ENCODE results near the gene DOCK2. TPM values are rescaled to one million over a fixed set of nuclear protein-coding genes. Genes with fewer than 3 reads are reported as not detected.

Gene DOCK2
- total RNA-seq, 2 donors from 2014 or later: 4.9 to 13.3 TPM

GRCh38 chr5:169867347-169867746 is 230.3 kb downstream of the DOCK2 start:
- DNase-seq (no peak), ATAC-seq (no peak)
- intact Hi-C loops (cut with DNase I, micrococcal nuclease): no loop called here

- DNase-seq (no peak), ATAC-seq (no peak)
- intact Hi-C loops (cut with DNase I, micrococcal nuclease): no loop called here
Observed at GRCh38 chr5:169869066-169869465, 232.0 kb downstream of the DOCK2 start.

GRCh38 chr5:169870211-169870610 is 233.1 kb downstream of the DOCK2 start:
- ATAC-seq (no peak), DNase-seq (no peak)
- intact Hi-C loops (cut with DNase I, micrococcal nuclease): no loop called here

- no peak for ATAC-seq
- intact Hi-C loops (cut with DNase I, micrococcal nuclease): no loop called here
- no peak for DNase-seq
Observed at GRCh38 chr5:169871826-169872490, 234.9 kb downstream of the DOCK2 start.

GRCh38 chr5:169873642-169874041 is 236.6 kb downstream of the DOCK2 start:
- intact Hi-C loops (cut with DNase I, micrococcal nuclease): no loop called here
- DNase-seq: peak in 1 of 2 donors; percentile 30
- no peak for ATAC-seq

GRCh38 chr5:169874621-169875020 is 237.5 kb downstream of the DOCK2 start:
- no peak for ATAC-seq
- intact Hi-C loops (cut with DNase I, micrococcal nuclease): no loop called here
- no peak for DNase-seq

GRCh38 chr5:169875091-169875728 is 238.1 kb downstream of the DOCK2 start:
- DNase-seq (no peak), ATAC-seq (no peak)
- intact Hi-C loops (cut with DNase I, micrococcal nuclease): no loop called here

GRCh38 chr5:169875731-169876130 is 238.7 kb downstream of the DOCK2 start:
- intact Hi-C loops (cut with DNase I, micrococcal nuclease): no loop called here
- ATAC-seq (no peak), DNase-seq (no peak)

GRCh38 chr5:169876386-169876785 is 239.3 kb downstream of the DOCK2 start:
- ATAC-seq: no peak

GRCh38 chr5:169880012-169880663 is 243.1 kb downstream of the DOCK2 start:
- intact Hi-C loops (cut with DNase I, micrococcal nuclease): no loop called here
- no peak for DNase-seq
- ATAC-seq: no peak

More at GRCh38 chr5:169876386-169876785, 239.3 kb downstream of the DOCK2 start:
- intact Hi-C loops (cut with DNase I, micrococcal nuclease): no loop called here
- DNase-seq: no peak

- intact Hi-C loops (cut with DNase I, micrococcal nuclease): no loop called here
- no peak for DNase-seq
- ATAC-seq: no peak
Observed at GRCh38 chr5:169880785-169881184, 243.7 kb downstream of the DOCK2 start.

GRCh38 chr5:169881702-169882303 is 244.7 kb downstream of the DOCK2 start:
- DNase-seq: no peak
- ATAC-seq: no peak
- intact Hi-C loops (cut with DNase I, micrococcal nuclease): no loop called here

GRCh38 chr5:169886033-169886432 is 249.0 kb downstream of the DOCK2 start:
- no peak for ATAC-seq
- DNase-seq: no peak
- intact Hi-C loops (cut with DNase I, micrococcal nuclease): no loop called here

GRCh38 chr5:169886677-169887076 is 249.6 kb downstream of the DOCK2 start:
- no peak for ATAC-seq
- no peak for DNase-seq
- intact Hi-C loops (cut with DNase I, micrococcal nuclease): no loop called here

GRCh38 chr5:169889572-169889971 is 252.5 kb downstream of the DOCK2 start:
- intact Hi-C loops (cut with DNase I, micrococcal nuclease): no loop called here
- no peak for ATAC-seq

GRCh38 chr5:169893010-169893409 is 255.9 kb downstream of the DOCK2 start:
- DNase-seq (no peak), ATAC-seq (no peak)
- intact Hi-C loops (cut with DNase I, micrococcal nuclease): no loop called here

More at GRCh38 chr5:169889572-169889971, 252.5 kb downstream of the DOCK2 start:
- DNase-seq: no peak

- intact Hi-C loops (cut with DNase I, micrococcal nuclease): no loop called here
- DNase-seq (no peak), ATAC-seq (no peak)
Observed at GRCh38 chr5:169893571-169893970, 256.5 kb downstream of the DOCK2 start.

GRCh38 chr5:169895926-169896325 is 258.9 kb downstream of the DOCK2 start:
- DNase-seq (no peak), ATAC-seq (no peak)
- intact Hi-C loops (cut with DNase I, micrococcal nuclease): no loop called here

GRCh38 chr5:169897481-169897880 is 260.4 kb downstream of the DOCK2 start:
- ATAC-seq: no peak
- no peak for DNase-seq
- intact Hi-C loops (cut with DNase I, micrococcal nuclease): no loop called here

- ATAC-seq (no peak), DNase-seq (no peak)
- intact Hi-C loops (cut with DNase I, micrococcal nuclease): no loop called here
Observed at GRCh38 chr5:169901896-169902295, 264.8 kb downstream of the DOCK2 start.
